GM18507 (cell line): ENCODE measurements around the gene SOS1.

ENCODE experiments used
- DNase-seq: peaks from one replicate; pipeline ENCODE4 v3.0.0; 2011; ENCODE audit warnings: low read depth; ENCODE audit not compliant: insufficient read length; ENCODE audit errors: extremely low spot score
- FAIRE-seq: peaks from 2 replicates; lab custom pipeline; 2011; peaks lifted over from hg19 to GRCh38; lab: Jason Lieb, UNC

Gene SOS1

GRCh38 chr2:39109537-39109936 lies 11.3 kb downstream of the SOS1 start:
- no peak for DNase-seq
- FAIRE-seq, result no peak

DNA sequence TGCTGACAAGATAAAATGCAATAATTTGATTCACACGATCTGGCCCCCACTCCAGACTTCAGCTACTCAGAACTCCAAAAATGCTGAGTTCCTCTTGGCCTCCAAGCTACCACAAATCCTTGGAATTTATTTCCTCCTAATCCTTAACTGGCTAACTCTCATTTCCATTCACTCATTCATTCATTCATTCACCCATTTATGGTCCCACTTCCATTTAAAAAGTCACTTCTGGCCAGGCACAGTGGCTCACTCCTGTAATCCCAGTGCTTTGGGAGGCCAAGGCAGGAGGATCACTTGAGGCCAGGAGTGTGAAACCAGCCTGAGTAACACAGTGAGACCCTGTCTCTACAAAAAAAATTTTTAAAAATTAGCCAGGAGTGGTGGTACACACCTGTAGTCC lies 12.5 kb downstream of the SOS1 start:
- no peak for FAIRE-seq
- no peak for DNase-seq

DNA sequence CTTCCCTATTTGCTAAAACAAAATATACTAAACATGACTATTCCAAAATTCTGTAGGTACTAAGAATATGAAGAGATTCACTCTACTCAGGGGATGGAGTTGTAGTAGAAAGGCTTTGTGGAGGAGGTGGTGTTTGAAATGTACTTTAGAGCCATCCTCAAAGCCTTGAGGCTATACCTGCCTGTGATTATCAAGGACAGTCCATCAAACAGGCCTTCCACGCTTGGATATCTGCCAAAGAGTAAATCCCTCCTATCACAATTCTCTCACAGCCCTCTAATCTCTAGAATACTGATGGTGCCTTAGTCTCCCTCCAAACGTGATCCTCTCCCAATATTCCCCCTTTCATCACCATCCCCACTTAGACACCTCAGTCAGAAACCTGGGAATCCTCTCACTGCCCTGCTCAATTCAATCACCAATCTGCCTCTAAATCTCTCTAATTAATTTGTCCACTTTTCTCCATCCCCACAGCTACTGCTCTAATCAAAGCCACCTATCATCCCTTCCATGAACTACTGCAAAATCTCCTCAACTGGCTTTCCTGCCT lies 13.1 kb downstream of the SOS1 start:
- DNase-seq (no peak), FAIRE-seq (no peak)

GRCh38 chr2:39107156-39107555 lies 13.7 kb downstream of the SOS1 start:
- no peak for FAIRE-seq

GRCh38 chr2:39099870-39100728 lies 20.8 kb downstream of the SOS1 start:
- FAIRE-seq, result peak; percentile 46
- no peak for DNase-seq

More at GRCh38 chr2:39107156-39107555, 13.7 kb downstream of the SOS1 start:
- DNase-seq, result no peak

GRCh38 chr2:39099310-39099869 lies 21.5 kb downstream of the SOS1 start:
- no peak for FAIRE-seq
- no peak for DNase-seq

GRCh38 chr2:39095624-39096023 lies 25.2 kb downstream of the SOS1 start:
- DNase-seq (no peak), FAIRE-seq (no peak)

GRCh38 chr2:39094717-39095363 lies 26.0 kb downstream of the SOS1 start:
- DNase-seq (no peak), FAIRE-seq (peak; percentile 81)

- FAIRE-seq, result peak; percentile 48
Observed at GRCh38 chr2:39093218-39093898, 27.5 kb downstream of the SOS1 start.

DNA sequence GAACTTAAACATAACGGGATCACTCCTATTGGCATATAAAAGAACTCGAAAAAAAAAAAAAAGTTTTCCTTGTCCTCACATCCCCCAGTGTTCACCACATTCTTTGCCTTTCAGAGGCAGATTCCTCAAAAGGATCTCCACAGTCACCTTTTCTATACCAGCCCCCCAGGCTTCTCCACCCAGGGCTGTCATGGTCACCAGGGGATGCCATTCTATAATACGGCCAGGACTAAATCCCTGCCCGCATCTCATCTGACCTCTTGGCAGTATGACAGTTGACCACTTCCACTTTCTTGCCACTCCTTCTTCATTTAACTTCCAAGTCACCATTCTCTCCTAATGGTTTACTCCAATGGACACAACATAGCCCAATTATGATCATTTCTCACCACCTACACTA lies 29.3 kb downstream of the SOS1 start:
- DNase-seq (no peak), FAIRE-seq (no peak)

More at GRCh38 chr2:39093218-39093898, 27.5 kb downstream of the SOS1 start:
- DNase-seq, result no peak

GRCh38 chr2:39091063-39091462 lies 29.8 kb downstream of the SOS1 start:
- DNase-seq (no peak), FAIRE-seq (no peak)

DNA sequence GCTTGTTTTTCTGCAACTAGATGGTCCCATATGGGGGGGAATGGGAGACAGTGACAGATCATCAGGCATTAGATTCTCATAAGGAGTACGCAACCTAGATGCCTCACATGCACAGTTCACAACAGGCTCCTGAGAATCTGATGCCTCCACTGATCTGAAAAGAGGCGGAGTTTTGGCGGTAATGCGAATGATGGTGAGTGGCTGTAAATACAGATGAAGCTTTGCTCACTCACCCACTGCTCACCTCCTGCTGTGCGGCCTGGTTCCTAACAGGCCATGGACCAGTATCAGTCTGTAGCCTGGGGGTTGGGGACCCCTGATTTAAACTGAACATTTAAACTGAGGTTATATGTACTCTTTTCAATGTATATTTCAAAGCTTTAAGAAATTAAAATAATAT lies 40.7 kb downstream of the SOS1 start:
- DNase-seq (no peak), FAIRE-seq (no peak)

GRCh38 chr2:39069890-39070465 lies 50.9 kb downstream of the SOS1 start:
- no peak for FAIRE-seq
- no peak for DNase-seq

- no peak for FAIRE-seq
- no peak for DNase-seq
Observed at GRCh38 chr2:39069136-39069515, 51.7 kb downstream of the SOS1 start.

GRCh38 chr2:39068299-39069135 lies 52.3 kb downstream of the SOS1 start:
- FAIRE-seq (no peak), DNase-seq (no peak)

GRCh38 chr2:39065616-39066015 lies 55.2 kb downstream of the SOS1 start:
- DNase-seq, result no peak
- FAIRE-seq, result no peak

- DNase-seq (no peak), FAIRE-seq (no peak)
Observed at GRCh38 chr2:39062320-39062719, 58.5 kb downstream of the SOS1 start.

DNA sequence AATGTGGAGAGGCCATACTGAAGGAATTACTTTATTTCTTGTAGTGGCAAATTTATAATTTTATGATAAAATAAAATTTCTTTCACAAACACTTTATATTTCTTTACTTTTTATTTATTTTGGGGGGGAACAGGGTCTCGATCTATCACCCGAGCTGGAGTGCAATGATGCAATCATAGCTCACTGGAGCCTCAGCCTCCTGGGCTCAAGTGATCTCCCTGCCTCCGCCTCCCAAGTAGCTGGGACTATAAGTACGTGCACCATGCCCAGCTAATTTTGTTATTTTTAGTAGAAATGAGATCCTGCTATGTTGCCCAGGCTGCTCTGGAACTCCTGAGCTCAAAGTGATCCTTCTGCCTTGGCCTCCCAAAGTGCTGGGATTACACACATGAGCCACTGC lies 59.6 kb downstream of the SOS1 start:
- FAIRE-seq, result no peak
- DNase-seq, result no peak
